Stimulated activated CD8-positive, alpha-beta memory T cell treated with anti-CD3 and anti-CD28 coated beads, Interleukin-15, amount 100 ng/mL, for 24 hours (primary cell): ENCODE measurements around the gene PCDHGB5.
"Not testable (repeated sequence)": the region's sequence is repeated elsewhere in the genome, so short reads cannot be mapped to it uniquely, and the experiment has no call there.

Experiments used
- DNase-seq: peaks from one replicate; pipeline ENCODE4 v3.0.0-alpha.2; 2020; ENCODE audit warnings: low read depth

The PCDHGB5 gene

DNA sequence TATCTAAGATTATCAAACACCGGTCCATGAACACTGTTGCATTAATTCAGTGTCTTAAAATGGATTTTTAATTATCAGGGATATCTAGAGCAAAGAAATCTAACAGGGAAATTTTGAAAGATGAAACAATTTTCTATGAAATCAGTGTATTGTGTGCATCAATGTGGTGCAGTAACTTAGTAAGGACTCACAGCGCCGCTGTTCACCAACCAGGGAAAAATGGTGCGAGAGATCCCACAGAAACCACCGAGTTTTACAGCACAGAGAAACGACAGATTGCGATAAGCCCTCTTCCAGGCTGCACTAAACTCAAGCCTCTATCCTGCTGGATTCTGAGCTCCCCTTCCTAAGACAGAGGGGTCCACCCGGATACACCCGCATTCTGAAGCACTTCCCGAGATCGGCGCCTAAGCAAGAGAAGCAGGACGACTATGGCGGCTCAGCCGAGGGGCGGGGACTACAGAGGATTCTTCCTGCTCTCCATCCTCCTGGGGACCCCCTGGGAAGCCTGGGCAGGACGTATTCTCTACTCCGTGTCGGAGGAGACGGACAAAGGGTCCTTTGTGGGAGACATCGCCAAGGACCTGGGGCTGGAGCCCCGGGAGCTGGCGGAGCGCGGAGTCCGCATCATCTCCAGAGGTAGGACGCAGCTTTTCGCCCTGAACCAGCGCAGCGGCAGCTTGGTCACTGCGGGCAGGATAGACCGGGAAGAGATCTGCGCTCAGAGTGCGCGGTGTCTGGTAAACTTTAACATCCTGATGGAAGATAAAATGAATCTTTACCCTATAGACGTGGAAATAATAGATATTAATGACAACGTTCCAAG, 15.1 kb upstream of the PCDHGB5 start, which contains the start of gene PCDHGA7:
Gene PCDHGA7 (plus strand): TSS at position 274 of the 826 bp plus-strand sequence. CDS start 158 bp downstream, at position 432.
- no peak for DNase-seq

DNA sequence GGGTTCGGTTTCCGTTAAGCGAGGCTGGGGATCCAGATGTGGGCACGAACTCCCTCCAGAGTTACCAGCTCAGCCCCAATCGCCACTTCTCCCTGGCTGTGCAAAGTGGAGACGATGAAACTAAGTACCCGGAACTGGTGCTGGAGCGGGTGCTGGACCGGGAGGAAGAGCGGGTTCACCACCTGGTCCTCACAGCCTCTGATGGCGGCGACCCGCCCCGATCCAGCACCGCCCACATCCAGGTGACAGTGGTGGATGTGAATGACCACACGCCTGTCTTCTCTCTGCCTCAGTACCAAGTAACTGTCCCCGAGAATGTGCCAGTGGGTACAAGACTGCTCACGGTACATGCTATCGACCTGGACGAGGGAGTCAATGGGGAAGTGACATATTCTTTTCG, 14.4 kb upstream of the PCDHGB5 start:
- DNase-seq, result no peak

DNA sequence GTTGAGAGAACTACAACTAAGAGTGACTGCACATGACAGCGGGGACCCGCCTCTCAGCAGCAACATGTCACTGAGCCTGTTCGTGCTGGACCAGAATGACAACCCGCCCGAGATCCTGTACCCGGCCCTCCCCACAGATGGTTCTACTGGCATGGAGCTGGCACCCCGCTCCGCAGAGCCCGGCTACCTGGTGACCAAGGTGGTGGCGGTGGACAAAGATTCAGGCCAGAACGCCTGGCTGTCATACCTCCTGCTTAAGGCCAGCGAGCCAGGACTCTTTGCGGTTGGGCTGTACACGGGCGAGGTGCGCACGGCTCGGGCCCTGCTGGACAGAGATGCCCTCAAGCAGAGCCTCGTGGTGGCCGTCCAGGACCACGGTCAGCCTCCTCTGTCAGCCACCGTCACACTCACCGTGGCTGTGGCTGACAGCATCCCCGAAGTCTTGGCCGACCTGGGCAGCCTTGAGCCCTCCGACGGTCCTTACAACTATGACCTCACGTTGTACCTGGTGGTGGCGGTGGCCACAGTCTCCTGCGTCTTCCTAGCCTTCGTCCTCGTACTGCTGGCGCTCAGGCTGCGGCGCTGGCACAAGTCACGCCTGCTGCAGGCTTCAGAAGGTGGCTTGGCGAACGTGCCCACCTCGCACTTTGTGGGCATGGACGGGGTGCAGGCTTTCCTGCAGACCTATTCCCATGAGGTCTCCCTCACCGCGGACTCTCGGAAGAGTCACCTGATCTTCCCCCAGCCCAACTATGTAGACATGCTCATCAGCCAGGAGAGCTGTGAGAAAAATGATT, 13.1 kb upstream of the PCDHGB5 start:
- DNase-seq, result no peak

DNA sequence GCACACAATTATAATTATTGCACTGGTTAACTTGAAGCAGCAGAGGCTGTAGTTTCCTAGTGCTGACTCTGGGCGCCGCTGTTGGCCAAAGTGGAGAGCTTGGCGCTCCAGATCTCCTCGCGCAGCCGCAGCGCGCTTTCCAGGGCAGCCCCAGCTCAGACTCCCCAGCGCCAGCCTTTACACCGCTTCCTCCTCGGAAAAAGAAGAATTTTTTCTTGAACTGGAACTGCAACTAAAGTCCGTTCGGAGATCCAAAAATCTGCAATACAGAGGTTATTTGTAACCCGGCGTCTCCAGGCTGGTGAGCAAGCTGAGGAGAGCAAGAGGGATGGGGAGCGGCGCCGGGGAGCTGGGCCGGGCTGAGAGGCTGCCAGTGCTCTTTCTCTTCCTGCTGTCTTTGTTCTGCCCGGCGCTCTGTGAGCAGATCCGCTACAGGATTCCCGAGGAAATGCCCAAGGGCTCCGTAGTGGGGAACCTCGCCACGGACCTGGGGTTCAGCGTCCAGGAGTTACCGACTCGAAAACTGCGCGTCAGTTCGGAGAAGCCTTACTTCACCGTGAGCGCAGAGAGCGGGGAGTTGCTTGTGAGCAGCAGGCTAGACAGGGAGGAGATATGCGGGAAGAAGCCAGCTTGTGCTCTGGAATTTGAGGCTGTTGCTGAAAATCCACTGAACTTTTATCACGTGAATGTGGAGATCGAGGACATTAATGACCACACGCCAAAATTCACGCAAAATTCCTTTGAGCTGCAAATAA, 10.0 kb upstream of the PCDHGB5 start, which contains the start of gene PCDHGB4:
Gene PCDHGB4 (plus strand): TSS at position 142 of the 755 bp plus-strand sequence. CDS start 187 bp downstream, at position 329.
- DNase-seq, result not testable (repeated sequence)

DNA sequence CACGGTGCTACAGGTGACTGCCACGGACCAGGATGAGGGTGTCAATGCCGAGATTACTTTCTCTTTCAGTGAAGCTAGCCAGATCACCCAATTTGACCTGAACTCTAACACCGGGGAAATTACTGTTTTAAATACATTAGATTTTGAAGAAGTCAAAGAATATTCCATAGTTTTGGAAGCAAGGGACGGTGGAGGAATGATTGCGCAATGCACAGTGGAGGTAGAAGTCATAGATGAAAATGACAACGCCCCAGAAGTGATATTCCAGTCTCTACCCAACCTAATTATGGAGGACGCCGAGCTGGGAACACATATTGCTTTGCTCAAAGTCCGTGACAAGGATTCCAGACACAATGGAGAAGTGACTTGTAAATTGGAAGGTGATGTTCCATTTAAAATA, 9.1 kb upstream of the PCDHGB5 start:
- DNase-seq, result no peak

DNA sequence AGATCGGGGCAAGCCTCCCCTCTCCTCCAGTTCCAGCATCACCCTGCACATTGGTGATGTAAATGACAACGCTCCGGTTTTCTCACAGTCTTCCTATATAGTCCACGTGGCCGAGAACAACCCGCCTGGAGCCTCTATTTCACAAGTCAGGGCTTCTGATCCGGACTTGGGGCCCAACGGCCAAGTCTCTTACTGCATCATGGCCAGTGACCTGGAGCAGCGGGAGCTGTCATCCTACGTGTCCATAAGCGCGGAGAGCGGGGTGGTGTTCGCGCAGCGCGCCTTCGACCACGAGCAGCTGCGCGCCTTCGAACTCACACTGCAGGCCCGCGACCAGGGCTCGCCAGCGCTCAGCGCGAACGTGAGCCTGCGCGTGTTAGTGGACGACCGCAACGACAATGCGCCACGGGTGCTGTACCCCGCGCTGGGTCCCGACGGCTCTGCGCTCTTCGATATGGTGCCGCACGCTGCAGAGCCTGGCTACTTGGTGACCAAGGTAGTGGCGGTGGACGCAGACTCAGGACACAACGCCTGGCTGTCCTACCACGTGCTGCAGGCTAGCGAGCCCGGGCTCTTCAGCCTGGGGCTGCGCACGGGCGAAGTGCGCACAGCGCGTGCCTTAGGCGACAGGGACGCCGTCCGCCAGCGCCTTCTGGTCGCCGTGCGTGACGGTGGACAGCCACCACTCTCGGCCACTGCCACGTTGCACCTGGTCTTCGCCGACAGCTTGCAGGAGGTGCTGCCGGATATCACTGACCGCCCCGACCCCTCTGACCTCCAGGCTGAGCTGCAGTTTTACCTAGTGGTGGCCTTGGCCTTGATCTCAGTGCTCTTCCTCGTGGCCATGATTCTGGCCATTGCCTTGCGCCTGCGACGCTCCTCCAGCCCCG, 8.3 kb upstream of the PCDHGB5 start:
- no peak for DNase-seq

DNA sequence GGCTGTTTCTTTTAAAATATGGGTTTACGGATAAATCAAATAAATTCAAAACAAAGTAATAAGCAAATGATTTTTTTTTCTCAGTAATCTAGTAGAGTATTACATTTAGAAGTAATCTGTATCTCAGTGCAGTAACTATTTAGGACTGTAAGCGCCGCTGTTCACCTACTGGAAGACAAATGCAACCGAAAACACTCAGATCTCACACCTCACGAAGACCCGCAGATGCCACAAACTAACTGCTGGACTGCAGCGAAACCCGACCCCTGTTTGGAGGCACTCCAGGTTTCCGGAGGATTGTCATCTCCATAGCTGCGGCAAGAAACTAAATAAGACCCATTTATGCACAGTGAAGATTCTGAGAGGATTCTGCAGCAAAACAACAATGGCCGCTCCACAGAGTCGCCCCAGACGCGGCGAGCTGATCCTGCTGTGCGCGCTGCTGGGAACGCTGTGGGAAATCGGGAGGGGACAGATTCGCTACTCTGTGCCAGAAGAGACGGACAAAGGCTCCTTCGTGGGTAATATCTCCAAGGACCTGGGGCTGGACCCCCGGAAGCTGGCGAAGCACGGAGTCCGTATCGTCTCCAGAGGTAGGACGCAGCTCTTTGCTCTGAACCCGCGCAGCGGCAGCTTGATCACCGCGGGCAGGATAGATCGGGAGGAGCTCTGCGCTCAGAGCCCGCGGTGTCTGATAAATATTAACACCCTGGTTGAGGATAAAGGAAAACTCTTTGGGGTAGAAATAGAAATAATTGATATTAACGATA, 5.1 kb upstream of the PCDHGB5 start, which contains the start of gene PCDHGA8:
Gene PCDHGA8 (plus strand): TSS at position 205 of the 770 bp plus-strand sequence. CDS start 181 bp downstream, at position 386.
- DNase-seq, result no peak

DNA sequence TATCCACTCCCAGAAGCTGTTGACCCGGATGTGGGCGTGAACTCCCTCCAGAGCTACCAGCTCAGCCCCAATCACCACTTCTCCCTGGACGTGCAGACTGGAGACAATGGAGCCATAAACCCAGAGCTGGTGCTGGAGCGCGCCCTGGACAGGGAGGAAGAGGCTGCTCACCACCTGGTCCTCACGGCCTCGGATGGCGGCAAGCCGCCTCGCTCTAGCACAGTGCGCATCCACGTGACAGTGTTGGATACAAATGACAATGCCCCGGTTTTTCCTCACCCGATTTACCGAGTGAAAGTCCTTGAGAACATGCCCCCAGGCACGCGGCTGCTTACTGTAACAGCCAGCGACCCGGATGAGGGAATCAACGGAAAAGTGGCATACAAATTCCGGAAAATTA, 4.5 kb upstream of the PCDHGB5 start:
- no peak for DNase-seq

DNA sequence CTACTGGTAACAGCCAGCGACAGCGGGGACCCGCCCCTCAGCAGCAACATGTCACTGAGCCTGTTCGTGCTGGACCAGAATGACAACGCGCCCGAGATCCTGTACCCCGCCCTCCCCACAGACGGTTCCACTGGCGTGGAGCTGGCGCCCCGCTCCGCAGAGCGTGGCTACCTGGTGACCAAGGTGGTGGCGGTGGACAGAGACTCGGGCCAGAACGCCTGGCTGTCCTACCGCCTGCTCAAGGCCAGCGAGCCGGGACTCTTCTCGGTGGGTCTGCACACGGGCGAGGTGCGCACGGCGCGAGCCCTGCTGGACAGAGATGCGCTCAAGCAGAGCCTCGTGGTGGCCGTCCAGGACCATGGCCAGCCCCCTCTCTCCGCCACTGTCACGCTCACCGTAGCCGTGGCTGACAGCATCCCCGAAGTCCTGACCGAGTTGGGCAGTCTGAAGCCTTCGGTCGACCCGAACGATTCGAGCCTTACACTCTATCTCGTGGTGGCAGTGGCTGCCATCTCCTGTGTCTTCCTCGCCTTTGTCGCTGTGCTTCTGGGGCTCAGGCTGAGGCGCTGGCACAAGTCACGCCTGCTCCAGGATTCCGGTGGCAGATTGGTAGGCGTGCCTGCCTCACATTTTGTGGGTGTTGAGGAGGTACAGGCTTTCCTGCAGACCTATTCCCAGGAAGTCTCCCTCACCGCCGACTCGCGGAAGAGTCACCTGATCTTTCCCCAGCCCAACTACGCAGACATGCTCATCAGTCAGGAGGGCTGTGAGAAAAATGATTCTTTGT, 3.2 kb upstream of the PCDHGB5 start:
- DNase-seq, result not testable (repeated sequence)

DNA sequence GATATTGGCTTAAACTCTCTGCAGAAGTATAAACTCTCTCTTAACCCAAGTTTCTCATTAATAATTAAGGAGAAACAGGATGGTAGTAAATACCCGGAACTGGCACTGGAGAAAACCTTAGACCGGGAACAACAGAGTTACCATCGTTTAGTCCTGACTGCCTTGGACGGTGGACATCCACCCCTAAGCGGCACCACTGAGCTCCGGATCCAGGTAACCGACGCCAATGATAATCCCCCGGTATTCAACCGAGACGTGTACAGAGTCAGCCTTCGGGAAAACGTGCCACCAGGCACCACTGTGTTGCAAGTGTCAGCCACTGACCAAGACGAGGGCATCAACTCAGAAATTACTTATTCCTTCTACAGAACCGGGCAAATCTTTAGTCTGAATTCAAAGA, 861 bp downstream of the PCDHGB5 start:
- no peak for DNase-seq

DNA sequence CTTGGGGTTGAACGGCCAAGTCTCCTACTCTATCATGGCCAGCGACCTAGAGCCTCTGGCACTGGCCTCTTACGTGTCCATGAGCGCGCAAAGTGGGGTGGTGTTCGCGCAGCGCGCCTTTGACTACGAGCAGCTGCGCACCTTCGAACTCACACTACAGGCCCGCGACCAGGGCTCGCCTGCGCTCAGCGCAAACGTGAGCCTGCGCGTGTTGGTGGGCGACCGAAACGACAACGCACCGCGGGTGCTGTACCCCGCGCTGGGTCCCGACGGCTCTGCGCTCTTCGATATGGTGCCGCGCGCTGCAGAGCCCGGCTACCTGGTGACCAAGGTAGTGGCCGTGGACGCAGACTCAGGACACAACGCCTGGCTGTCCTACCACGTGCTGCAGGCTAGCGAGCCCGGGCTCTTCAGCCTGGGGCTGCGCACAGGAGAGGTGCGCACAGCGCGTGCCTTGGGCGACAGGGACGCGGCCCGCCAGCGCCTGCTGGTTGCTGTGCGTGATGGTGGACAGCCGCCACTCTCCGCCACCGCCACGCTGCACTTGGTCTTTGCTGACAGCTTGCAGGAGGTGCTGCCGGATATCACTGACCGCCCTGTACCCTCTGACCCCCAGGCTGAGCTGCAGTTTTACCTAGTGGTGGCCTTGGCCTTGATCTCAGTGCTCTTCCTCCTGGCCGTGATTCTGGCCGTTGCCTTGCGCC, 2.0 kb downstream of the PCDHGB5 start:
- no peak for DNase-seq

DNA sequence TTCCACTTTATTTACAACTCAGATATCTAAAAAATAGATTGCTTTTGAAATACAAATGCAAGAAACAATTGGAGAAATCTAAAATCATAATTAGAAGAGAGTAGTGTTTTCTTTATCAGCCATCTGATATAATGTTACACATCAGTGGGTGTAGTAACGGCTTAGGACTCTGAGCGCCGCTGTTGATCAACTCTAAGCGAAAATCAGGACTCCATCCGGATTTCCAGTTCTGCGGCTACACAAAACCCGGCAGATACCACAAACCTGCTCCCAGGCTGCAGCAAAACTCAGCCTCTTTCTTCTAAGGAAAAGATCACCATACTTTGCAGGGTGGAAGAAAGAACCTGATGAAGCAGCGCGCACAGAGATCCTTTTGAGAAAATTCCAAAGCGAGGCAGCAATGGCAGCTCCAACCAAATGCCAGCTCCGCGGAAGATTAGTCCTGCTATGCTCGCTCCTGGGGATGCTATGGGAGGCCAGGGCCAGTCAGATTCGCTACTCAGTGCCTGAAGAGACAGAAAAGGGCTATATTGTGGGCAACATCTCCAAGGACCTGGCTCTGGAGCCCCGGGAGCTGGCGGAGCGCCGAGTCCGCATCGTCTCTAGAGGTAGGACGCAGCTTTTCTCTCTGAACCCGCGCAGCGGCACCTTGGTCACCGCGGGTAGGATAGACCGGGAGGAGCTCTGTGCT, 5.0 kb downstream of the PCDHGB5 start, which contains the start of gene PCDHGA9:
Gene PCDHGA9 (plus strand): TSS at position 226 of the 691 bp plus-strand sequence. CDS start 175 bp downstream, at position 401.
- no peak for DNase-seq

DNA sequence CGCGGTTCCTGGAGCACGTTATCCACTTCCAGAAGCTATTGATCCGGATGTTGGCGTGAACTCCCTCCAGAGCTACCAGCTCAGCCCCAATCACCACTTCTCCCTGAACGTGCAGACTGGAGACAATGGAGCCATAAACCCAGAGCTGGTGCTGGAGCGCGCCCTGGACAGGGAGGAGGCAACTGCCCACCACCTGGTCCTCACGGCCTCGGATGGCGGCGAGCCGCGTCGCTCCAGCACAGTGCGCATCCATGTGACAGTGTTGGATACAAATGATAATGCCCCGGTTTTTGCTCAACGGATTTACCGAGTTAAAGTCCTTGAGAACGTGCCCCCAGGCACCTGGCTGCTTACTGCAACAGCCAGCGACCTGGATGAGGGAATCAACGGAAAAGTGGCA, 5.6 kb downstream of the PCDHGB5 start:
- DNase-seq, result no peak

DNA sequence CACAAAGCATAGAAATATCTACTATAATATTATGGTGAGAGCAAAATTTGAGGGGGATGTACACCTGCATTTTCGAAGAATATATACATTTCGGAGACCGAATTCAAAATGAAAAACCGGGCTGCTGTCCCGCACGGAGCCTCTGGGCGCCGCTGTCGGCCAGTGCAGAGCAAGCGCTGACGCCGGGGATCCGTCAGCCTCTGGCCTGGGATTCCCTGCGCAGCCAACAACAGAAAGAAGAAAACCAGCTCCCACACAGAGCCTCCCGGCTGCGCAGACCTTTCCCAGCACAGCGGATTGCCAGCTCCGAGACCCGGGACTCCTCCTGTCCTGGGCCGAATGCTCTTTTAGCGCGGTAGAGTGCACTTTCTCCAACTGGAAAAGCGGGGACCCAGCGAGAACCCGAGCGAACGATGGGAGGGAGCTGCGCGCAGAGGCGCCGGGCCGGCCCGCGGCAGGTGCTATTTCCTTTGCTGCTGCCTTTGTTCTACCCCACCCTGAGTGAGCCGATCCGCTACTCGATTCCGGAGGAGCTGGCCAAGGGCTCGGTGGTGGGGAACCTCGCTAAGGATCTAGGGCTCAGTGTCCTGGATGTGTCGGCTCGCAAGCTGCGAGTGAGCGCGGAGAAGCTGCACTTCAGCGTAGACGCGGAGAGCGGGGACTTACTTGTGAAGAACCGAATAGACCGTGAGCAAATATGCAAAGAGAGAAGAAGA, 10.2 kb downstream of the PCDHGB5 start, which contains the start of gene PCDHGB6:
Gene PCDHGB6 (plus strand): TSS at position 232 of the 716 bp plus-strand sequence. CDS start 182 bp downstream, at position 414.
- not testable (repeated sequence) for DNase-seq

DNA sequence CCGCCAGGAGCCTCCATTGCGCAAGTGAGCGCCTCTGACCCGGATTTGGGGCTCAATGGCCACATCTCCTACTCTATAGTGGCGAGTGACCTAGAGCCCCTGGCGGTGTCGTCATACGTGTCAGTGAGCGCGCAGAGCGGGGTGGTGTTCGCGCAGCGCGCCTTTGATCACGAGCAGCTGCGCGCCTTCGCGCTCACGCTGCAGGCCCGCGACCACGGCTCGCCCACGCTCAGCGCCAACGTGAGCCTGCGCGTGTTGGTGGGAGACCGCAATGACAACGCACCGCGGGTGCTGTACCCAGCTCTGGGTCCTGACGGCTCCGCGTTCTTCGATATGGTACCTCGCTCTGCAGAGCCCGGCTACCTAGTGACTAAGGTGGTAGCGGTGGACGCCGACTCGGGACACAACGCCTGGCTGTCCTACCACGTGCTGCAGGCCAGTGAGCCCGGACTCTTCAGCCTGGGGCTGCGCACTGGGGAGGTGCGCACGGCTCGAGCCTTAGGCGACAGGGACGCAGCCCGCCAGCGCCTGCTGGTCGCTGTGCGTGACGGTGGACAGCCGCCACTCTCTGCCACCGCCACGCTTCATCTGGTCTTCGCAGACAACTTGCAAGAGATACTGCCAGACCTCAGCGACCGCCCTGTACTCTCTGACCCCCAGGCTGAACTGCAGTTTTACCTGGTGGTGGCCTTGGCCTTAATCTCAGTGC, 12.0 kb downstream of the PCDHGB5 start:
- no peak for DNase-seq

DNA sequence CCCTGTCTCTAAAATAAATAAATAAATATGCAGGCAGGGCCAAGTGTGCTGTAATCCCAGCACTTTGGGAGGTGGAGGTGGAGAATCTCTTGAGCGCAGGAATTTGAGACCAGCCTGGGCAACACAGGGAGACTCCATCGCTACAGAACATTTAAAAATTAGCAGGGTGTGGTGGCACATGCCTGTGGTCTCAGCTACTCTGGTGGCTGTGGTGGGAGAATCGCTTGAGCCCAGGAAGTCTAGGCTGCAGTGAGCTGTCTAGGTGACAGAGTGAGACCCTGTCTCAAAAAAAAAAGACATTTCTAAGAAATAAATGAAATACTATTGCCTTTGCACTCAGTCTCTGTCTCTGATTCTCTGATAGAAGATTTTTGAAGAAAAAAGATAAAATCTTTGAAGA, 13.8 kb downstream of the PCDHGB5 start:
- DNase-seq, result no peak
